OCI-LY7 (cell line): ENCODE measurements around the gene AKR1A1. TPM values are rescaled to one million over a fixed set of nuclear protein-coding genes. Genes with fewer than 3 reads are reported as not detected.
A peak's percentile ranks its signal among the peaks of the same experiment; 100 is the strongest.
"Not testable (repeated sequence)": the region's sequence is repeated elsewhere in the genome, so short reads cannot be mapped to it uniquely, and the experiment has no call there.

Experiments used
- BruUV-seq: library from RNA; stranded (reverse); fragments of 400-500 nt; replicated peaks from 2 replicates; lab custom pipeline; 2021; lab: Mats Ljungman, UMichigan
- CTCF ChIA-PET: fragments of 300-600 bp; sonication (Branson Sonifier 250); formaldehyde crosslinking; loops from one replicate; lab custom pipeline; 2022; ENCODE audit warnings: antibody characterized with exemption; ENCODE audit not compliant: unreplicated experiment; lab: Charles Lee
- POLR2A ChIA-PET: fragments of 300-600 bp; sonication (Branson Sonifier 250); formaldehyde crosslinking; loops from one replicate; lab custom pipeline; 2022; ENCODE audit warnings: antibody characterized with exemption; lab: Charles Lee
- DNase-seq: peaks from one replicate; pipeline ENCODE4 v3.0.0-alpha.2; 2015; ENCODE audit warnings: low spot score
- H2AFZ ChIP-seq: fragments of 200-600 bp; sonication (generic), shearing (Covaris generic); 2 replicates; pipeline ENCODE4 v1.6.1; 2014; ENCODE audit warnings: mild to moderate bottlenecking, antibody characterized with exemption, low read length, moderate library complexity
- H3K27ac ChIP-seq: fragments of 200-600 bp; sonication (generic); 2 replicates; pipeline ENCODE4 v1.5.1; 2014; ENCODE audit warnings: mixed run types, low read depth, mild to moderate bottlenecking, moderate library complexity, low read length, inconsistent platforms; ENCODE audit not compliant: poor library complexity, severe bottlenecking
- H3K36me3 ChIP-seq: fragments of 200-600 bp; sonication (generic); 2 replicates; pipeline ENCODE4 v1.6.1; 2014; ENCODE audit warnings: mild to moderate bottlenecking, antibody characterized with exemption, low read length, moderate library complexity, mixed read lengths; ENCODE audit not compliant: insufficient read depth
- H3K4me1 ChIP-seq: fragments of 200-600 bp; sonication (generic); 2 replicates; pipeline ENCODE4 v1.5.1; 2014; ENCODE audit warnings: mild to moderate bottlenecking, low read length; ENCODE audit not compliant: insufficient read depth, poor library complexity, severe bottlenecking
- H3K4me2 ChIP-seq: fragments of 200-600 bp; sonication (generic); 2 replicates; pipeline ENCODE4 v1.6.1; 2014; ENCODE audit warnings: mild to moderate bottlenecking, low read length
- H3K4me3 ChIP-seq: fragments of 200-600 bp; sonication (generic); 2 replicates; pipeline ENCODE4 v1.5.1; 2014; ENCODE audit warnings: mild to moderate bottlenecking, low read depth, low read length; ENCODE audit not compliant: poor library complexity, severe bottlenecking
- H3K79me2 ChIP-seq: fragments of 200-600 bp; sonication (generic); 2 replicates; pipeline ENCODE4 v1.6.1; 2016; ENCODE audit warnings: low read depth, mild to moderate bottlenecking, low read length, moderate library complexity, mixed read lengths; ENCODE audit not compliant: insufficient read depth
- H3K9me2 ChIP-seq: fragments of 200-600 bp; sonication (generic); 2 replicates; pipeline ENCODE4 v1.6.1; 2016; ENCODE audit warnings: mild to moderate bottlenecking, low read length, mixed read lengths; ENCODE audit not compliant: insufficient read depth
- H3K9me3 ChIP-seq: fragments of 200-600 bp; sonication (generic); 2 replicates; pipeline ENCODE4 v1.6.1; 2014; ENCODE audit warnings: mild to moderate bottlenecking, mixed run types, low read length, mixed read lengths
- H4K20me1 ChIP-seq: fragments of 200-600 bp; sonication (generic); 2 replicates; pipeline ENCODE4 v1.6.1; 2014; ENCODE audit warnings: mild to moderate bottlenecking, antibody characterized with exemption, low read length, moderate library complexity, mixed read lengths; ENCODE audit not compliant: insufficient read depth
- EZH2phosphoT487 ChIP-seq: fragments of 200-600 bp; sonication (generic); IDR thresholded peaks from 2 replicates; pipeline ENCODE4 v1.6.1; 2018; ENCODE audit warnings: low read depth, borderline replicate concordance, mild to moderate bottlenecking, mixed run types, antibody characterized with exemption, low read length, moderate library complexity, mixed read lengths
- intact Hi-C: fragments of 100-400 bp; cut with micrococcal nuclease; formaldehyde crosslinking; loops from one replicate; pipeline ENCODE4 v1.10.0; 2022; ENCODE audit not compliant: unreplicated experiment
- total RNA-seq, 2 experiments: library from RNA; depleted of rRNA in 1 of 2; stranded (reverse); fragments of >200 nt in 1 of 2; shearing (Covaris generic) in 1 of 2; gene quantifications; 2 replicates each; pipeline ENCODE4 v1.2.3, GENCODE V29; 2014 to 2022
- TF ChIP-seq, protein P1 (sequence below): fragments of 200-600 bp; sonication (generic); conservative IDR thresholded peaks from 2 replicates; pipeline ENCODE4 v1.5.1; 2014; ENCODE audit warnings: mild to moderate bottlenecking, antibody characterized with exemption, low read length, moderate library complexity, mixed read lengths

Gene AKR1A1
- total RNA-seq, 2 experiments from 2014 or later = 141 to 142 TPM

DNA sequence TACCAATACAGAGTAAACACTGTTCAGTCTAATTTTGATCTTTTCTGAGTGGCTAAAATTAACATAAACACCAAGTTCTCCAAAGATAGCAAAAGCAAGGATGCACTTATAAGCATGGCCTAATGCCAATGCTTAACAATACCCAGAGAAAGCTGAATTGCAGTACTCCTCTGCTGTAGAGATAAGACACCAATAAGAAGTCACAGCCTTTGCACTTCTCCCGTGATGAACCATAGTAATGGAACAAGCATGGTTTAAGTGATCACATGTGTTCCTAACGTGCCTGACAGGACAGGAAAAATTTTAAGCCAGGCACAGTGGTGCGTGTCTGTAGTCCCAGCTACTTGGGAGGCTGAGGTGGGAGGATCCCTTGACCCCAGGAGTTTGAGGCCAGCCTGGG lies 34.6 kb upstream of the AKR1A1 start:
- intact Hi-C loops = loop anchor here (10.0 kb wide), 1 partner anchor 339 kb away; no protein-coding TSS in a partner anchor
- no peak for DNase-seq
- Histone ChIP-seq H3K27ac (peak overlapping the region; percentile 26), H3K4me1 (peaks cover 36% of the 10 kb centered on the region), H3K4me2 (no peak overlapping the region), H3K36me3 (peaks cover 98% of the 10 kb centered on the region), H2AFZ (no peak overlapping the region), H3K4me3 (no peak overlapping the region), H3K79me2 (peaks cover 66% of the 10 kb centered on the region), H3K9me3 (no peaks in the 10 kb centered on the region), H3K9me2 (no peaks in the 10 kb centered on the region), H4K20me1 (peaks cover 34% of the 10 kb centered on the region)
- no peak for TF ChIP-seq EZH2phosphoT487
- ChIA-PET POLR2A (interaction anchor here (0.6 to 2.0 kb wide), 6 partner anchors 10 to 287 kb away, joined by 3 to 6 read pairs (median 3); partner anchors contain the start of genes AKR1A1 and MAST2), CTCF (interaction anchor here (1.3 kb wide), 1 partner anchor 54 kb away, joined by 4 read pairs; no protein-coding TSS in a partner anchor)
- no TSS peak for BruUV-seq

DNA sequence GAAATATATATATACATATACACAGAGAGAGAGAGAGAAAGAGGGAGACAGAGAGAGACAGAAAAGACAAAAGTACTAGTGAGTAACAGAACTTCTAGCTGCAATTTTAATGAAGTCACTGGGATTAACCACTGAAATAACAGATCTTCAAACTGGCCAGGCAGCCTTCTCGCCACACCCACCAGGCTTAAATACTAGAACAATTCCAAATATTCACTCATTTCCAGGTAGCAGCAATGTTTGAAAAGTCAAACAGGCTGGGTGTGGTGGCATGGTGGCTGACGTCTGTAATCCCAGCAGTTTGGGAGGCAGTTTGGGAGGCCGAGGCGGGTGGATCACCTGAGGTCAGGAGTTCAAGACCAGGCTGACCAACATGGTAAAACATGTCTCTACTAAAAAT lies 34.2 kb upstream of the AKR1A1 start:
- H3K9me3 ChIP-seq = no peaks in the 10 kb centered on the region
- POLR2A ChIA-PET = interaction anchor here (0.6 to 2.0 kb wide), 7 partner anchors 9 to 287 kb away, joined by 3 to 6 read pairs (median 3); partner anchors contain the start of genes AKR1A1 and MAST2
- DNase-seq = no peak
- H3K36me3 ChIP-seq = peaks cover 98% of the 10 kb centered on the region
- no peak overlapping the region for H2AFZ ChIP-seq
- TF ChIP-seq, protein P1, sequence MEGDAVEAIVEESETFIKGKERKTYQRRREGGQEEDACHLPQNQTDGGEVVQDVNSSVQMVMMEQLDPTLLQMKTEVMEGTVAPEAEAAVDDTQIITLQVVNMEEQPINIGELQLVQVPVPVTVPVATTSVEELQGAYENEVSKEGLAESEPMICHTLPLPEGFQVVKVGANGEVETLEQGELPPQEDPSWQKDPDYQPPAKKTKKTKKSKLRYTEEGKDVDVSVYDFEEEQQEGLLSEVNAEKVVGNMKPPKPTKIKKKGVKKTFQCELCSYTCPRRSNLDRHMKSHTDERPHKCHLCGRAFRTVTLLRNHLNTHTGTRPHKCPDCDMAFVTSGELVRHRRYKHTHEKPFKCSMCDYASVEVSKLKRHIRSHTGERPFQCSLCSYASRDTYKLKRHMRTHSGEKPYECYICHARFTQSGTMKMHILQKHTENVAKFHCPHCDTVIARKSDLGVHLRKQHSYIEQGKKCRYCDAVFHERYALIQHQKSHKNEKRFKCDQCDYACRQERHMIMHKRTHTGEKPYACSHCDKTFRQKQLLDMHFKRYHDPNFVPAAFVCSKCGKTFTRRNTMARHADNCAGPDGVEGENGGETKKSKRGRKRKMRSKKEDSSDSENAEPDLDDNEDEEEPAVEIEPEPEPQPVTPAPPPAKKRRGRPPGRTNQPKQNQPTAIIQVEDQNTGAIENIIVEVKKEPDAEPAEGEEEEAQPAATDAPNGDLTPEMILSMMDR = no peak
- no peaks in the 10 kb centered on the region for H3K9me2 ChIP-seq
- H3K4me1 ChIP-seq = peaks cover 36% of the 10 kb centered on the region
- BruUV-seq = no TSS peak
- H3K27ac ChIP-seq = peak overlapping the region; percentile 26
- CTCF ChIA-PET = interaction anchor here (1.3 kb wide), 1 partner anchor 53 kb away, joined by 4 read pairs; no protein-coding TSS in a partner anchor
- H3K4me2 ChIP-seq = 0 out of 2 replicates have a peak overlapping the region, but pooled peaks have one; percentile 11
- no peak overlapping the region for H3K4me3 ChIP-seq
- intact Hi-C loops = loop anchor here (10.0 kb wide), 1 partner anchor 338 kb away; no protein-coding TSS in a partner anchor
- H3K79me2 ChIP-seq = peaks cover 70% of the 10 kb centered on the region
- H4K20me1 ChIP-seq = peaks cover 38% of the 10 kb centered on the region

DNA sequence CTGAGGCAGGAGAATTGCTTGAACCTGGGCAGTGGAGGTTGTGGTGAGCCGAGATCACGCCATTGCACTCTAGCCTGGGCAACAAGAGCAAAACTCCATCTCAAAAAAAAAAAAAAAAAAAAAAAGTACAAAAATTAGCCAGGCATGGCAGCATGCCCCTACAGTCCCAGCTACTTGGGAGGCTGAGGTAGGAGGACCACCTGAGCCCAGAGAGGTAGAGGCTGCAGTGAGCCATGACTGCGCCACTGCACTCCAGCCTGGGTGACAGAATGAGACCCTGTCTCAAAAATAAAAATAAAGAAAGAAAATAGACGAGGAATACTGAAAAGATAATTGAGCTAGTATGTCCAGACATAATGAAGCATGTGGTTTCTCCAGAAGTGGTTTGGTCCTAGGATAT lies 32.3 kb upstream of the AKR1A1 start:
- BruUV-seq, H2AFZ ChIP-seq, H3K9me3 ChIP-seq, DNase-seq, CTCF ChIA-PET, H3K9me2 ChIP-seq: not testable (repeated sequence)
- Histone ChIP-seq H3K4me1 (peaks cover 45% of the 10 kb centered on the region), H3K4me2 (peak overlapping the region; percentile 85), H3K36me3 (peaks cover 81% of the 10 kb centered on the region), H3K4me3 (peak overlapping the region; percentile 99), H3K79me2 (peaks cover 81% of the 10 kb centered on the region), H4K20me1 (peaks cover 36% of the 10 kb centered on the region), H3K27ac (peak overlapping the region; percentile 90)
- POLR2A ChIA-PET = interaction anchor here (0.7 to 4.3 kb wide), 15 partner anchors 13 to 178 kb away, joined by 3 to 41 read pairs (median 5); partner anchors contain the start of genes CCDC163, MMACHC, MUTYH and TOE1
- intact Hi-C loops = loop anchor here (10.0 kb wide), 1 partner anchor 336 kb away; no protein-coding TSS in a partner anchor
